Activated gamma-delta T cell (primary cell): ENCODE results near the gene RYR1.
"Not testable (repeated sequence)": the region's sequence is repeated elsewhere in the genome, so short reads cannot be mapped to it uniquely, and the experiment has no call there.

Experiments
- DNase-seq: peaks from one replicate; lab custom pipeline; 2025; lab: John Stamatoyannopoulos, UW

RYR1 gene

GRCh38 chr19:38399537-38399936 lies 34.0 kb upstream of the RYR1 start:
- DNase-seq, result no peak

- DNase-seq, result no peak
Observed at GRCh38 chr19:38400361-38400760, 33.1 kb upstream of the RYR1 start.

- no peak for DNase-seq
Observed at GRCh38 chr19:38401148-38401547, 32.3 kb upstream of the RYR1 start.

- no peak for DNase-seq
Observed at GRCh38 chr19:38402623-38402966, 30.9 kb upstream of the RYR1 start.

GRCh38 chr19:38402967-38403674 lies 30.4 kb upstream of the RYR1 start, which contains the start of gene FAM98C:
TSS of gene FAM98C (plus strand) at chr19:38403093. CDS start at chr19:38403154, 61 bp downstream.
- peak; percentile 97 for DNase-seq

- DNase-seq, result no peak
Observed at GRCh38 chr19:38404858-38405257, 28.6 kb upstream of the RYR1 start.

- no peak for DNase-seq
Observed at GRCh38 chr19:38405276-38405675, 28.2 kb upstream of the RYR1 start.

GRCh38 chr19:38409631-38410133 lies 23.8 kb upstream of the RYR1 start:
- no peak for DNase-seq

GRCh38 chr19:38410407-38410806 lies 23.1 kb upstream of the RYR1 start:
- not testable (repeated sequence) for DNase-seq

GRCh38 chr19:38411041-38411712 lies 22.3 kb upstream of the RYR1 start:
- DNase-seq, result no peak

GRCh38 chr19:38411898-38412297 lies 21.6 kb upstream of the RYR1 start:
- not testable (repeated sequence) for DNase-seq

- no peak for DNase-seq
Observed at GRCh38 chr19:38412491-38412890, 21.0 kb upstream of the RYR1 start.

GRCh38 chr19:38412961-38413360 lies 20.5 kb upstream of the RYR1 start:
- DNase-seq, result no peak

GRCh38 chr19:38413416-38413815 lies 20.1 kb upstream of the RYR1 start:
- DNase-seq, result no peak

GRCh38 chr19:38417146-38417543 lies 16.3 kb upstream of the RYR1 start:
- no peak for DNase-seq

GRCh38 chr19:38417544-38418506 lies 15.7 kb upstream of the RYR1 start:
- no peak for DNase-seq

- DNase-seq, result no peak
Observed at GRCh38 chr19:38420935-38421334, 12.6 kb upstream of the RYR1 start.

GRCh38 chr19:38421856-38422255 lies 11.6 kb upstream of the RYR1 start:
- DNase-seq, result no peak

GRCh38 chr19:38422438-38422837 lies 11.1 kb upstream of the RYR1 start:
- DNase-seq, result no peak

- no peak for DNase-seq
Observed at GRCh38 chr19:38424272-38424671, 9.2 kb upstream of the RYR1 start.

GRCh38 chr19:38425222-38425809 lies 8.2 kb upstream of the RYR1 start:
- DNase-seq, result no peak
